Gastrocnemius medialis (tissue), 4 donors: ENCODE results near the gene CDH4. TPM values are rescaled to one million over a fixed set of nuclear protein-coding genes. Genes with fewer than 3 reads are reported as not detected.

Experiments
- ATAC-seq, 2 donors: fragments of 150-250 bp; one replicate each; pipeline ENCODE4 v1.9.1; 2016
- DNase-seq, 2 donors: peaks; one replicate each; pipeline ENCODE4 v3.0.0-alpha.2; 2019
- H3K27ac ChIP-seq, 4 donors: fragments of 200-600 bp; sonication (generic); 1 replicate in 1 of 4; 2 replicates in 3 of 4; pipeline ENCODE4 v1.5.1; 2016 to 2018; ENCODE audit warnings: mild to moderate bottlenecking in 2 of 4, moderate library complexity in 1 of 4
- H3K27me3 ChIP-seq, 3 donors: fragments of 200-600 bp; sonication (generic) in 2 of 3; 1 replicate in 1 of 3; 2 replicates in 2 of 3; pipeline versions ENCODE4 v1.5.1 to v1.6.0; 2016 to 2019; ENCODE audit warnings: mild to moderate bottlenecking in 1 of 3, moderate library complexity in 1 of 3
- H3K36me3 ChIP-seq, 2 donors: fragments of 200-600 bp; sonication (generic) in 1 of 2; one replicate each; pipeline ENCODE4 v1.5.1; 2017 to 2018
- H3K4me1 ChIP-seq, 2 donors: fragments of 200-600 bp; sonication (generic) in 1 of 2; one replicate each; pipeline ENCODE4 v1.5.1; 2016 to 2017; ENCODE audit warnings: mild to moderate bottlenecking in 2 of 2
- H3K4me3 ChIP-seq, 4 donors: fragments of 200-600 bp; sonication (generic) in 3 of 4; 1 replicate in 1 of 4; 2 replicates in 3 of 4; pipeline ENCODE4 v1.5.1; 2016 to 2019; ENCODE audit warnings: mild to moderate bottlenecking in 2 of 4
- H3K9me3 ChIP-seq, 3 donors: fragments of 200-600 bp; sonication (generic) in 2 of 3; 1 replicate in 1 of 3; 2 replicates in 2 of 3; pipeline ENCODE4 v1.5.1; 2016 to 2019
- CTCF ChIP-seq, 5 experiments: fragments of 450-650 bp in 3 of 5; fragments of 200-600 bp in 2 of 5; sonication (generic) in 2 of 5; IDR thresholded peaks in 4 of 5; conservative IDR thresholded peaks in 1 of 5; 1 replicate in 4 of 5; 2 replicates in 1 of 5; pipeline ENCODE4 v1.5.1; 2016 to 2019; ENCODE audit warnings: antibody characterized with exemption in 5 of 5, mild to moderate bottlenecking in 3 of 5, moderate library complexity in 3 of 5
- POLR2A ChIP-seq, 2 donors: fragments of 450-650 bp; IDR thresholded peaks; one replicate each; pipeline ENCODE4 v1.6.1; 2017; ENCODE audit warnings: antibody characterized with exemption in 2 of 2, mild to moderate bottlenecking in 2 of 2, moderate library complexity in 2 of 2
- in situ Hi-C, 4 donors: fragments of 200-750 bp; cut with MboI; loops; one replicate each; pipeline versions ENCODE4 v1.15.0 to v1.8.0; 2017; ENCODE audit warnings: low sequenced_read_pairs in 4 of 4
- intact Hi-C: fragments of 100-400 bp; cut with DNase I; formaldehyde crosslinking; loops from one replicate; pipeline ENCODE4 v1.15.1; 2023; ENCODE audit warnings: low total_unique reads
- microRNA counts, 2 donors: library from miRNA; unstranded; fragments of <30 nt; microRNA quantifications; one replicate each; lab custom pipeline; 2016
- microRNA-seq, 2 donors: library from miRNA; unstranded; fragments of <30 nt; microRNA quantifications; one replicate each; pipeline ENCODE4, GENCODE V29; 2016; ENCODE audit warnings: borderline replicate concordance in 2 of 2
- total RNA-seq, 4 donors: library from RNA; depleted of rRNA; stranded (reverse); fragments of >200 nt; gene quantifications; one replicate each; pipeline versions ENCODE4 v1.1.0 to v1.2.3, GENCODE V29; 2016

The CDH4 gene
- total RNA-seq, 4 donors from 2014 or later, result 0.38 to 1.2 (median 0.86) TPM

DNA sequence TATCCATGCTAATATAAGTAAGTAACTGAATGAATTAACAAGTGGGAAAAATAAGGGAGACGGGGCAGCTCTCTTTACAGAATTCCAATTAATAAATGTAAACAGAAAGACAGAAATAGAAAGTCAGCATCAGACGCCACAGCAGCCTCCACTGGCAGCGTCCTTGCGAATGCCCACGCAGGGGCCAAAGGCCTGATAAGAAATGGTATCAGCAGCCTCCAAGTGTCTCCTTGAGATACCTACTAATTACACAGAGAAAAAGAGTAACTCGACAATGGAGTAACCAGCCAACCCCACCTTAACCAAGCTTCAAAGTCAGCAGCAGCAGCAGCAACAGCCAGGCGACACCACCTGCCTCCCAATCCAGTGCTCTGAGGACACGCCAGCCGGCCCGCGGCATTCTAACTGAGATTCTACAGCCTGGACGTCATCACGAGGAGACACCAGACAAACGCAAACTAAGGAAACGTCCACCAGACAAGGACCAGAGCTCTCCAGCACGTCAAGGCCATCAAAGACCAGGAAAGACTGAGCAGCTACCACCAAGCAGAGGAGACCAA, 734.8 kb downstream of the CDH4 start:
- H3K9me3 ChIP-seq, result peaks cover 0 to 5% (median 4%) of the 10 kb centered on the region in 3 donors
- DNase-seq, result no peak
- peaks cover 0 to 5% of the 10 kb centered on the region in 2 donors for H3K4me1 ChIP-seq
- no peak for TF ChIP-seq POLR2A (IDR thresholded peaks at IDR 0.05)
- no peak for TF ChIP-seq CTCF (IDR thresholded peaks at IDR 0.05 in 4 of 5, conservative IDR thresholded peaks at IDR 0.05 in 1 of 5)
- intact Hi-C loops, result no loop called here
- H3K4me3 ChIP-seq, result no peak overlapping the region
- in situ Hi-C loops, result no loop called here
- H3K36me3 ChIP-seq, result peaks cover 3 to 35% of the 10 kb centered on the region in 2 donors
- ATAC-seq, result no peak
- no peak overlapping the region for H3K27ac ChIP-seq
- H3K27me3 ChIP-seq, result no peaks in the 10 kb centered on the region

- ATAC-seq (no peak), DNase-seq (no peak)
- Histone ChIP-seq H3K27ac (no peak overlapping the region), H3K4me1 (peaks cover 0 to 5% of the 10 kb centered on the region in 2 donors), H3K36me3 (peaks cover 3 to 53% of the 10 kb centered on the region in 2 donors), H3K27me3 (no peaks in the 10 kb centered on the region), H3K4me3 (no peak overlapping the region), H3K9me3 (peaks cover 0 to 7% (median 6%) of the 10 kb centered on the region in 3 donors)
- in situ Hi-C loops (no loop called here), intact Hi-C loops (no loop called here)
- no peak for TF ChIP-seq CTCF (IDR thresholded peaks at IDR 0.05 in 4 of 5, conservative IDR thresholded peaks at IDR 0.05 in 1 of 5)
- no peak for TF ChIP-seq POLR2A (IDR thresholded peaks at IDR 0.05)
Observed at GRCh38 chr20:61988665-61989064, 736.6 kb downstream of the CDH4 start.

GRCh38 chr20:61989741-61990140, 737.7 kb downstream of the CDH4 start:
- ATAC-seq, result no peak
- H3K36me3 ChIP-seq, result peaks cover 3 to 64% of the 10 kb centered on the region in 2 donors

More at GRCh38 chr20:61989741-61990140, 737.7 kb downstream of the CDH4 start:
- intact Hi-C loops, result no loop called here
- DNase-seq, result no peak
- Histone ChIP-seq H3K4me1 (peaks cover 0 to 5% of the 10 kb centered on the region in 2 donors), H3K27me3 (no peaks in the 10 kb centered on the region), H3K27ac (no peak overlapping the region), H3K4me3 (no peak overlapping the region), H3K9me3 (peaks cover 0 to 7% (median 6%) of the 10 kb centered on the region in 3 donors)
- no peak for TF ChIP-seq POLR2A (IDR thresholded peaks at IDR 0.05)
- TF ChIP-seq CTCF (IDR thresholded peaks at IDR 0.05 in 4 of 5, conservative IDR thresholded peaks at IDR 0.05 in 1 of 5), result no peak
- in situ Hi-C loops, result no loop called here

MicroRNAs within 50 kb of the gene (microRNA counts, 767-probe panel; counts per million panel counts)
- 356 to 448 counts per million in 2 donors for microRNA hsa-miR-1257 (lab: Ali Mortazavi, UCI)

Small RNAs within 50 kb of the gene (microRNA-seq; reads per million reads assigned to microRNA genes)
- gene MIR1257, result 0 reads per million in 2 donors
